Ovary (tissue), 9 donors: ENCODE data around the gene ANKRD27. TPM values are rescaled to one million over a fixed set of nuclear protein-coding genes. Genes with fewer than 3 reads are reported as not detected.
A peak's percentile ranks its signal among the peaks of the same experiment; 100 is the strongest.
"Not testable (repeated sequence)": the region's sequence is repeated elsewhere in the genome, so short reads cannot be mapped to it uniquely, and the experiment has no call there.

ENCODE experiments used
- DNase-seq, 5 donors: peaks; one replicate each; pipeline ENCODE4 v3.0.0-alpha.2; 2019 to 2020
- H3K27ac ChIP-seq, 2 donors: fragments of 200-600 bp; one replicate each; pipeline versions ENCODE4 v1.5.1 to v1.8.0; 2019 to 2022
- H3K27me3 ChIP-seq: fragments of 200-600 bp; one replicate; pipeline ENCODE4 v1.8.0; 2022
- H3K36me3 ChIP-seq: fragments of 200-600 bp; sonication (generic); one replicate; pipeline ENCODE4 v1.5.1; 2019
- H3K4me1 ChIP-seq: one replicate; pipeline ENCODE4 v1.8.1; 2013; ENCODE audit warnings: mild to moderate bottlenecking, moderate library complexity; ENCODE audit not compliant: insufficient read depth
- H3K4me3 ChIP-seq: fragments of 200-600 bp; sonication (generic); one replicate; pipeline ENCODE4 v1.5.1; 2017
- H3K9me3 ChIP-seq, 2 donors: fragments of 200-600 bp in 1 of 2; sonication (generic) in 1 of 2; one replicate each; pipeline versions ENCODE4 v1.5.1 to v1.8.1; 2013 to 2019; ENCODE audit warnings: mild to moderate bottlenecking in 1 of 2, moderate library complexity in 1 of 2
- CTCF ChIP-seq, 3 donors: fragments of 450-650 bp in 2 of 3; fragments of 200-600 bp in 1 of 3; IDR thresholded peaks; one replicate each; pipeline versions ENCODE4 v1.5.1 to v1.8.0; 2016 to 2022; ENCODE audit warnings: antibody characterized with exemption in 3 of 3, mild to moderate bottlenecking in 1 of 3
- EP300 ChIP-seq: sonication (generic); formaldehyde crosslinking; IDR thresholded peaks from one replicate; pipeline ENCODE4 v1.6.1; 2017; ENCODE audit warnings: antibody characterized with exemption
- POLR2A ChIP-seq: fragments of 450-650 bp; IDR thresholded peaks from one replicate; pipeline ENCODE4 v1.6.1; 2017; ENCODE audit warnings: antibody characterized with exemption, mild to moderate bottlenecking, moderate library complexity
- WGBS, 3 donors: extraction: QIAGEN DNeasy Blood & Tissue Kit in 1 of 3; methylation state at CpG; one replicate each; pipeline versions ENCODE4 v1.1.5 to v1.1.7; 2013 to 2017; 5-methylcytosine and 5-hydroxymethylcytosine counted together
- intact Hi-C, 4 donors: fragments of 100-400 bp; cut with DNase I; formaldehyde crosslinking; loops; one replicate each; pipeline versions ENCODE4 v1.11.0 to v1.15.1; 2022 to 2023
- polyA plus RNA-seq, 2 donors: library from polyadenylated mRNA; stranded (reverse); fragments of 200-250 nt in 1 of 2; fragments of 350-450 nt in 1 of 2; fragmentation: Illumina TruSeq in 1 of 2; extraction: RNeasy Lipid Tissue Mini Kit (QIAGEN cat#74804) in 1 of 2; gene quantifications; one replicate each; pipeline ENCODE4 v1.2.3, GENCODE V29; 2013 to 2014
- total RNA-seq, 7 donors: library from RNA; depleted of rRNA in 2 of 7; stranded (reverse); fragments of >200 nt in 2 of 7; fragmentation: NEBNext Ultra II Directional in 3 of 7; extraction: Animal tissue kit (Norgen Biotek cat#: 25700) in 3 of 7; gene quantifications; one replicate each; pipeline versions ENCODE4 v1.1.0 to v1.2.4, GENCODE V29; 2016 to 2023
- donor health status: DM: no; HTN: no; CAD: no; lungs with moderate emphysema.
- donor health status: DM: no; HTN: no; CAD: no.
- donor health status: Bipolar disorder and iron deficiency.
- donor health status: DM: yes; HTN: yes; CAD: no.
- donor health status: DM: no; HTN: no; CAD: no.
- donor health status: DM: yes; HTN: yes; CAD: no.

The ANKRD27 gene
- total and polyA plus RNA-seq, 9 donors = 9.9 to 33.6 (median 21.9) TPM

GRCh38 chr19:32571471-32572075 lies 103.4 kb downstream of the ANKRD27 start:
- WGBS, 3 donors = 66 to 87% (median 73%) methylated on average over 12 to 28 of the region's 36 CpGs
- H3K4me3 ChIP-seq, H3K4me1 ChIP-seq, H3K27ac ChIP-seq, H3K36me3 ChIP-seq, H3K9me3 ChIP-seq, DNase-seq, H3K27me3 ChIP-seq: not testable (repeated sequence)
- intact Hi-C loops = loop anchor here in 2 of 4 donors (5.0 to 10.0 kb wide), 2 partner anchors 1894 to 1897 kb away; no protein-coding TSS in a partner anchor

- Histone ChIP-seq H3K4me3 (no peak overlapping the region), H3K27ac (no peak overlapping the region), H3K4me1 (no peaks in the 10 kb centered on the region), H3K27me3 (no peaks in the 10 kb centered on the region), H3K9me3 (no peaks in the 10 kb centered on the region), H3K36me3 (no peaks in the 10 kb centered on the region)
- peak in 2 of 3 donors; percentile 20 to 22 for TF ChIP-seq CTCF (IDR thresholded peaks at IDR 0.05)
- TF ChIP-seq EP300 = no peak
- no peak for TF ChIP-seq POLR2A
- DNase-seq = peak; percentile 38 to 51 (median 47)
- WGBS, 3 donors = 18 to 24% (median 19%) methylated on average over 15 of the region's 15 CpGs
- intact Hi-C loops = loop anchor here in 2 of 4 donors (5.0 to 10.0 kb wide), 2 partner anchors 1893 to 1895 kb away; no protein-coding TSS in a partner anchor
These were observed 104.7 kb downstream of the ANKRD27 start for GRCh38 chr19:32570081-32570785.

- H3K9me3 ChIP-seq = no peaks in the 10 kb centered on the region
- TF ChIP-seq EP300 = no peak
- no peak for TF ChIP-seq POLR2A
- TF ChIP-seq CTCF (IDR thresholded peaks at IDR 0.05) = no peak
- no peak overlapping the region for H3K27ac ChIP-seq
- WGBS, 3 donors = 84 to 90% (median 84%) methylated on average over 9 of the region's 9 CpGs
- H3K4me1 ChIP-seq = no peaks in the 10 kb centered on the region
- no peak for DNase-seq
- no peaks in the 10 kb centered on the region for H3K27me3 ChIP-seq
- no peak overlapping the region for H3K4me3 ChIP-seq
- no peaks in the 10 kb centered on the region for H3K36me3 ChIP-seq
- intact Hi-C loops = loop anchor here in 2 of 4 donors (10.0 kb wide), 2 partner anchors 233 to 1883 kb away; no protein-coding TSS in a partner anchor
These were observed 107.5 kb downstream of the ANKRD27 start for GRCh38 chr19:32567486-32567885.

- no peak for DNase-seq
- 60 to 76% (median 71%) methylated on average over 5 of the region's 5 CpGs for WGBS, 3 donors
- no peak for TF ChIP-seq CTCF (IDR thresholded peaks at IDR 0.05)
- TF ChIP-seq EP300 = no peak
- TF ChIP-seq POLR2A = no peak
- Histone ChIP-seq H3K36me3 (no peaks in the 10 kb centered on the region), H3K4me3 (no peak overlapping the region), H3K4me1 (no peaks in the 10 kb centered on the region), H3K27ac (no peak overlapping the region), H3K9me3 (no peaks in the 10 kb centered on the region), H3K27me3 (no peaks in the 10 kb centered on the region)
- intact Hi-C loops = loop anchor here in 2 of 4 donors (10.0 kb wide), 2 partner anchors 232 to 1882 kb away; no protein-coding TSS in a partner anchor
These were observed 108.6 kb downstream of the ANKRD27 start for GRCh38 chr19:32566246-32566830.
